HL-60/S4 (cell line): ENCODE measurements around the gene CCL4L2.
"Not testable (repeated sequence)": the region's sequence is repeated elsewhere in the genome, so short reads cannot be mapped to it uniquely, and the experiment has no call there.

Experiments used
- in situ Hi-C: fragments of 300-500 bp; cut with MboI; formaldehyde crosslinking; loops from 2 replicates; pipeline ENCODE4 v1.14.3; 2022; ENCODE audit warnings: low sequenced_read_pairs

CCL4L2 gene

GRCh38 chr17:36210439-36211211 lies at the start of gene CCL4L2:
CCL4L2 (plus strand) TSS chr17:36211063.
- in situ Hi-C loops, result not testable (repeated sequence)

GRCh38 chr17:36168836-36169235 lies 42.0 kb upstream of the CCL4L2 start:
- in situ Hi-C loops, result not testable (repeated sequence)

DNA sequence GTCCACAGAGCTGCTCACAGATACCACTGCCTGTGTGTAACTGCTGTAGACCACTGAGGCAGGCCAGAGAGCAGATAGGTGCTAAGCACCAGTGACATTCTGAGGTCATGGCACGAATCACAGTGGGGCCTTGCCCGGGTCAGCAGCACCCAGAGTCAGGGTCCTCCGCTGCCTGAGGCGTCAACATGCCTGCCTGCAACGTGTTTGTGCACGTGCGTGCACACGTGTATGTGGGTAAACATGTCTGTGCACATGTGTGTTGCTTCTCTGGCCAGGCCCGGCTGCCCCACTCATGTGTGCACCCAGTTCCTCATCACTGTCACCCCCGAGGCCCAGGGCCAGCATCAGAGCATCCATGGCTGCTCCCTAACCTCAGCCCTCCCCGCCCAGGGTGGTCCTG lies 34.3 kb upstream of the CCL4L2 start, which contains the start of gene TBC1D3B:
TBC1D3B (minus strand) TSS at position 101 of the 400 bp plus-strand sequence. CDS start 1,586 bp downstream, outside the sequence.
- in situ Hi-C loops, result not testable (repeated sequence)

- in situ Hi-C loops, result loop anchor here (5.0 kb wide), 1 partner anchor 69 kb away; no protein-coding TSS in a partner anchor
These were observed 29.3 kb upstream of the CCL4L2 start for GRCh38 chr17:36181446-36182175.

DNA sequence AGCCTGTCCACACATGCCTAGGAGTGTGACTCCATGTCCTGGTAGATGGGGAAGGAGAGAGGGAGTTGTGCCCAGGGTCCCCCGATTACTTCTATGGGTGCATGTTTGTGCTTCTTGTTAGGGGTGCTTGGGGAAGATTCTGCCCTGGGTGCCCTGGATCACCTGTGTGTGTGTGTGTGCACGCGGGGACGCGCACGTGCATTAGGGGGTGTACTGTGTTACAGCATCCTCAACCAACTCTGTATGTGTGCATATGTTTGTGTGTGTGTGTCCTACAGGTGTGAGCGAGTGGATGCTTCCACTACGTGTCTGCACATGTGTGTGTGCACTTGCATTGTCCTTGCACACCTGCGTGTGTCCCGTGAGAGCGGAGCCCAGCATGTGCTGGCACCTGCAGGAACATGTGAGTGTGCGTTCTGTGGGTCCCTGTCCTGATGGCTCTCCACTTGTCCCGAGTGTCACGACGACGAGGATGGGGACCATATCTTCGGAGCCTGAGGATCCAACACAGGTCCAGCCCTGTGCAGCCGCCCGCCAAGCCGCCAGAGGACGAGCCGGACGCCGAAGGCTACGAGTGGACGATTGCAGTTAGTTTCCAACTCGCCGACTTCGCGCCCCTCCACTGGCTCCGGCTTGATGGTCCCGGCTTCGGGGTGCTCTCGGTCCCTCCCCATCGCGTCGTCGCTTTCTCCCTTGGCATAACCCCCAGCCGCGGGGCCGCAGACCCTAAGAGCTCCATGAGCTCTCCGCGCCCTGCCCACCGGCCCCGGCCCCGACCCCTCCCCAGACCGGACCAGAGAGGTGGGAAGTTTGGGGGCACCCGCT lies 28.5 kb upstream of the CCL4L2 start:
- in situ Hi-C loops, result loop anchor here (5.0 kb wide), 1 partner anchor 70 kb away; no protein-coding TSS in a partner anchor

DNA sequence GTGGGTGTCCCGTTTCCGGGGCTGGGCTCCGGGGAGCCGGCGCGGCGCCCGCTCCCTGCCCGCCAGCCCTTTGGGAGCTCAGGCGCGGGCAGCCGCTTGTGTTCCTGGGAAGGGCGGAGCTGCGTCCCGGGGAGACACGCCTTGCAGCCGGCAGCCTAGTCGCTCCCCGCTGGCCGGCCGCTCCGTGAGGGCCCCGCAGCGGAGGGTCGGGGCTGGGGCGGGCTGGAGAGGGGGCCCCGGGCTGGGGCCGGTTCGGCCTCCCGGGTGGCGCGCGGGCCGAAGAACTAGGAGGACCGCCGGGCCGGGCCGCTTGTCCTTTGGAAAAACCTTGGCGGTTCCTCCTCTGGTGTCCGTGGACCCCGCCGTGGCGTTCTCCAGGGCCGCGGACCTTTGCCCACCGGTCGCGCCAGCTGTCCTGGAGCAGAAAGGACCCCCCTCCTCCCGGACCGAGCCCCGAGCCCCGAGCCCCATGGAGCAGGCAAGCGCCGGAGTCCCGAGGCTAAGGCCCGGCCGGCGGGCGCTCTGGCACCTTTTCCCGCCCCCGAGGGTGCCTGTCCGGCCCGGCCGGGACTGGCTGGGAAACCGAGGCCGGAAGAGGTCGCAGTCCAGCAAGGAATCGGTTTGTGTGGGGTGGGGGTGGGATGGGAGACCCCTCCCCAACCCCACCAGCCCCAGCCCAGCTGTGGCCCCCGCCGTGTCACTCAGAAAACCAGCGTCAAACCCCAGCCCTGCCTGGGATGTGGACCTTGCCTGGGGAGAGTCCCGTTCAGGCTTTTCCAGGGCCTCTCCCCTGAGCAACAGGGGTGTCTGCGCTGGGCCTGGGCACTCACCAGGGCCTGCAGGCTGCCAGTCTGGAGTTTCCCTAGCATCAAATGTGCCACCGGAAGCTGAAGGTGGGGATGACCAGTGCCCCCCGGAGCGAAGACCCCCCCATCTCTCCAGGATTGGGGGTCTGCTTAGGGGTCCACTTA lies 27.6 kb upstream of the CCL4L2 start:
- in situ Hi-C loops, result loop anchor here (5.0 kb wide), 1 partner anchor 71 kb away; no protein-coding TSS in a partner anchor

DNA sequence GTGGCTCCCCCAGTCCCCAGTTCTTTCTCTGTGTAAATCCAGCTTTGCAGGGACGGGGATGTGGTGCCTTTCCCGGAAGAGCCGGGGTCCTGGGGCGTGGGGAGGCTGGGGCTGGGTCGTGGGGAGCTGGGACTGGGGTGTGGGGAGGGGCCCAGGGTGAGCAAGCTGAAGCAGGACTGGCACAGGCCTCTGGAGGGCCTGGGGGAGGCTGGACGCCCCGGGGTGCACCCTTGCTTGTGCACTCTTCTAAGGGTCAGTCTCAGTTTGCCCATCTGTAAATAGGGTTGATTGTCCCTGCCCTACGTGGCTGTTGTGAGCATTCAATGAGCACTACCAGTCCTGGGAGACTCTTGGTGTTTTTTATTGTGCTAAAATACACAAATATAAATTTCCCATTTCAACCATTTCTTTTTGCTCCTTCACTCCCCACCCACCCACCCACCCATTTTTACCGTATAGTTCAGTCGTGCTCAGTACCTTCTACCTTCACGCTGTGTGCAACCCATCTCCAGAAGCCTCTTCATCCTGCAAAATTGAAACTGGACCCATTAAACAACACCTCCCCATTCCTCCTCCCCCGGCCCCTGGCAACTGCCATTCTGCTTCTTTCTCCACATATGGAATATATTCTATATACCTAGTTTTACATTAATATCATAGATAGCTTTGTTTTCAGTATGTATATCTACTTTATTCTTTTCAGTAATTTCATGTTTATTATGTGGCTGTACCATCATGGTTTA lies 26.7 kb upstream of the CCL4L2 start:
- in situ Hi-C loops, result loop anchor here (5.0 kb wide), 1 partner anchor 72 kb away; no protein-coding TSS in a partner anchor

DNA sequence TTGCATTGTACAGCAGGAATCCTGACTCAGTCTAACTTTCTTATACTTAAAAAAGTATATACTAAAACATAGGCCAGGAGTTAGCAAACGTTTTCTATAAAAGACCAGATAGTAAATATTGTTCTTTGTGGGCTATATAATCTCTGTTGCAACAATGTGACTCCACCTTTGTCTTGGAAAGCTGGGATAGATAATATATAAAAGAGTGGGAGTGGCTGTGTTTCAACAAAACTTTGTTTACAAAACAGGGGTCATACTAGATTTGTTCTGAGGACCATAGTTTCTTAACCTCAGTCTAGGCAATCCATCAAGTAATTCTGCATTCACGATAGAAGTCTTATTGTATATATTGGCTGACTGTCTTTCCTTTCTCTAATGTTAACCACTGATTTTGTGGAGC lies 25.4 kb upstream of the CCL4L2 start:
- in situ Hi-C loops, result no loop called here

DNA sequence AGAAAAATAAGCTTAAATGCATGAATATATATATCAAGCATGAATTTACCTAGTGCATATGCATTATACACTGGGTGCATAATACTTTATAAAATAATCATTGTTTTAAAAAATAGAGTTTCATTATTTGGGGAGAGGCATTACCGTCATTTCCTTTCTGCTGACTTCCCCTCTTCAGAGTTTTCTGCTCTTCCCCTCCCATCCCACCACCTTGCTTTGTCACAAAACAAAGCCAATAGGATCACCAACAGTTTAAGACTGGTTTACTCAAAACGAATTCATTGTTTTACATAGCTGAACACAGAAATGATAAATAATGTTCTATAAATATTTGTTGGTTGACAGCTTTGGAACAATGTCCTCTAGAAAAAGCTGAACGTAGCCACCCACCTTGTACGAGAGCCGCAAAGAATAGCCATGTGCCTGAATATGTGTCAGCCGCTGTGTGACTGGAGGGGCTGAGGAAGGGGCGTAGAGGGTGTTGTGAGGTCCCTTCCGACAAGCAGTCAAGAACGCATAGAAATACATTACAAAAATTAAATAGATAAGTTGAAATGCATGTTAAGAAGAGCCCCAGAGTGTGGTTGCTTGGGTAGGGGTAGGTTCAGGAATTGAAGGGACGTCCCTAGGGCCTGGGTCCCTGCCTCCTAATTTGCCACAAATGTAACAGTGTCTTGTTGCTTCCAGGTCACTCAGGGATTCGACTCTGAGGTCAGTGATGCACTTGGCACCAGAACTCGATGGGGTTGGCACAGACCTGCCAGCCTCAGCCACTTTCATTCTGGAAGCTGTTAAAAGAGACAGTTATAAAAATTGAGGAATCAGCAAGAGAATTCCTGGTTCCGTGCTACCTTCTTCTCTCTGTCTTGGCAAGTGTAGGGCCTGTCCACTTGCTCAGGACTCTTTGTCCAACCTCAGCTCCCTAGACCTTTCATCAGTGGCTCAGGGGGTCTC lies 23.8 kb upstream of the CCL4L2 start:
- in situ Hi-C loops, result not testable (repeated sequence)

DNA sequence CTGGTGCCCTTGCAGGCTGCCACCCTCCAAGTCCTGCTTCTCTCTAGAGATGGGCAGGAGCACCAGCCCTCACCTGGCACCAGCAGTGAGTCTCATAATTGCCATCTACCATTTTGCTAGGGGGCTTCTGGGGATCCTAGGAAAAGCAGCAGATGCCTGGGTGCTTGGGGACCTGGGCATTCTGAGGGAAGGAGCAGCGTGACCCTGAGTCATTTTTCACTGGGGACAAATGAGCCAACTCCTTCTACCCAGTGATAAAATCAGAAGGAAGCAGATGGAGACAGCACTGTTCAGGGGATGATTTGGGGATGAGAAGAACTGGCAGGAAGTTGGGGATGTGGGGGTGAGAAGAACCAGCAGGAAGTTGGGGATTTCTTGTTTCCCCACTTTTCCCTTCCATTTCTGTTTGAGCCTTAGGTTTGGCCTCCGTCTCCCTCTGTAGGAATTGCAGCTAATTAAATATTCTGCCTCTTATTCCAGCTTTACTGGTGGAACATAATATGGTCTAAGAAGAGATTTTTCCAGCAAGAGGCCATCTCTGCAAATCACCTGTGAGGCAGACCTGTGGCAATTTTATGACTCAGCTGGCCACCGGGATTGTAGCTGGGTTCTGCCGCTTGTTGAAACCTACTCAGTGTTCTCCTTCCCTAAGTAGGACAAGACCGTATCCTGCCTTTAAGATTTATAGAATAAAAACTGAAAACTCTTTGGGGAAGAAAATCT lies 22.8 kb upstream of the CCL4L2 start:
- in situ Hi-C loops, result not testable (repeated sequence)

- in situ Hi-C loops, result no loop called here
These were observed 22.0 kb upstream of the CCL4L2 start for GRCh38 chr17:36188891-36189306.

DNA sequence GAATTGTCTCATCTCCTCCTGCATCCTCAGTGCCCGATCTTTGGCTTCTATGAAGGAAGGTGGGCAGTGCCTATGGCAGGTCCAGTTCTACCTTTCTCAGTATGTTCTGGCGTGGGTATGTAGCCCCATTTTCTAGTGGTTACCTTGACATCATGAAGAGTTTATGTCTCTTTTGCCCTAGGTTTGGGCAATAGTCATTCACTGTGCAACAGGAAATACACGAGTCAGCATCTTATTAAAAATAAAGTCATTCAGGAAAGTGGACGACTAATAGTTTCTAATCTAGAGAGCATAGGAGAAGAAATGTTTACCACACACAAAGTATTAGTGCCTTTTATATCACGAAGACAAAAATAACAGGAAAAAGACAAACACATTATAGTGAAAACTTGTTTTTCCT lies 20.9 kb upstream of the CCL4L2 start:
- in situ Hi-C loops, result not testable (repeated sequence)

GRCh38 chr17:36190549-36191330 lies 20.1 kb upstream of the CCL4L2 start:
- in situ Hi-C loops, result not testable (repeated sequence)

DNA sequence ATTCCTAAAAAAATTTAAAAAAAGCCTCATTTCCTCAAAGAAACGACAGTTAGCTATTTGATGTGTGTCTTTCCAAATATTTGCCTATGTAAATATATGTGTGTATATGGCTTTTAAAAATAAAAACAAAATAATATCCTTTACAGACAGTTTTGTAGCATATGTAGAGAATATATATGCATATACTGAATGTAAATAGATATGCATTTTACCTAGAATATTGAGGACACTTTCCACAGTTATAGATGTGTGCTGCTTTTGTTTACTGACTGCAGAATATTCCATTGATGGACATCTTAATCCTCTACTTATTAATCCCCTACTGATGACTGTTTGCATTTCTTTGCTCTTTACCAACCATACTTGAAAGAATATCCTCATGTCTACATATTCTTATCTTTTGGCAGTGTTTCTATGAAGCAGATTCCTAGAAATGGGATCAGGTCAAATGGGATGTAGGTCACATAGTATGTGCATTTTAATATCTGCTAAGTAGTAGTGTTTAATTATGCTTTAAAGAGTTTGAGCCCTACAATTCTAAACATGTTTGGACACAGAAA lies 17.6 kb upstream of the CCL4L2 start:
- in situ Hi-C loops, result no loop called here

GRCh38 chr17:36194147-36194831 lies 16.6 kb upstream of the CCL4L2 start:
- in situ Hi-C loops, result not testable (repeated sequence)
